Measurements from ENCODE around the gene GLT1D1. TPM values are rescaled to one million over a fixed set of nuclear protein-coding genes. Genes with fewer than 3 reads are reported as not detected.

GLT1D1 gene
- total RNA-seq, 2 experiments from 2014 or later: 0.38 to 0.48 TPM

DNA sequence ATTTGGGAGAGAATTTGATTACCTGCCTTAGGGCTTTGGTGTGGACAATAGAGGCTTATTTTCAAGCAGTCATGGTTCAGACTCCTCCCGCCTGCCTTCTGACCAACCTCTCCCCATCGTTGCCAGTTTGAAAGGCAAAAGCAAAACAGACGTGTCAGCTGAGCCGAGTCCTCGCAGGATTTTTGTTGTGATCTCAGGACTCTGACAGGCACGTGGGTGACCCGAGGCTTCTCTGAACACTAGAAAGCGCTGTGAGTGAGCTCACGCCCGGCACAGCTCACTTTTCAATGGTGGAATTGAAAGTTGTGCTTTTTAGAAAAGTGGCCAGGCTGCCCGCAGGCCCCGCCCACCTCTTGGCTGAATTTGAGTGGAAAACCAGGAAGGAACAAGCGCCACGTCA, 130.1 kb downstream of the GLT1D1 start:
- POLR2A ChIA-PET: no interaction called here
- CTCF ChIA-PET: no interaction called here

DNA sequence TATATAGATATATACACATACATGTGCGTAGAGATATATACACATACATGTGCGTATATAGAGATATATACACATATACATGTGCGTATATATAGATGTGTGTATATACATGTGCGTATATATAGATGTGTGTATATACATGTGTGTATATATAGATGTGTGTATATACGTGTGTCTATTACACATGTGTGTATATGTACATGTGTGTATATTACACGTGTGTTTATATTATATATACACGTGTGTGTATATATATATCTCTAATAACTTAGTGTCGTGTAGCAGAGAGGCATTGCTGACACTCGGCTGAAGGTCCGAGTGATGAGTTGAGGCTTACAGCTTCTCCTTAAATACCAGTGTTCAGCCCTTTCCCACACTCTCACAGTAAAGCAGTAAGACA, 133.7 kb downstream of the GLT1D1 start:
- CTCF ChIA-PET: no interaction called here
- POLR2A ChIA-PET: no interaction called here

DNA sequence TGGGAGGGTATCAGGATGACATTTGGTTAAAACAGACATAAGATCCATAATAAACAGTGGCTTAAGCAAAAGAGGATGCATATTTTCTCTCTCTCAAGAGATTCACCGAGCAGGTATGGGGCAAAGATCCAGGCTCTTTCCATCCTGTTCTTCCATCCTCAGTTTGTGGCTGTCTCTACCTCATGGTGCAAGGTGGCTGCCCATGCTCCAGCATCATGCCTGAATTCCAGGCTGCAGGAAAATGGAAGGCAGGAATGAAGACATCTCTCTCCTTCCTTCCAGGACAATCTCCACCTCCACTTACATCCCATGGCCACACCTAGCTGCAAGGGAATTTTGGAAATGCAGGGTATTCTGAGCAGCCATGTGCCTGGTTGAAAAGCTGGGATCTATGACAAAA, 136.0 kb downstream of the GLT1D1 start:
- ChIA-PET CTCF (no interaction called here), POLR2A (no interaction called here)

DNA sequence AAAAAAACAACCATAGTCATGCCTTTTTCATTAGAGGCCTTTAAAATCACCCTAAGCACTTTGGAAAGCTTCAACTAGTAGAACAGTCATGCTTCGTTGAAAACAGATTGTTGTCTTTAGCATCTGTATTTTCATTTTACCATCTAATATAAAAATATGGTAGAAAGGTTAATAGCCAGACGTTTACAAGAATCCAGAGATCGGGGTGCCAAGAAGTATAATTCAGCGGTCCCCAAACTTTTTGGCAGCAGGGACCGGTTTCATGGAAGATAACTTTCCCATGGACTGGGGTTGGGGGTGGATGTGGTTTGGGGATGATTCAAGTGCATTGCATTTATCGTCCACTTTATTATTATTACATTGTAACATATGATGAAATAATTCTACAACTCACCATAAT, 138.4 kb downstream of the GLT1D1 start:
- ChIA-PET POLR2A (no interaction called here), CTCF (no interaction called here)

DNA sequence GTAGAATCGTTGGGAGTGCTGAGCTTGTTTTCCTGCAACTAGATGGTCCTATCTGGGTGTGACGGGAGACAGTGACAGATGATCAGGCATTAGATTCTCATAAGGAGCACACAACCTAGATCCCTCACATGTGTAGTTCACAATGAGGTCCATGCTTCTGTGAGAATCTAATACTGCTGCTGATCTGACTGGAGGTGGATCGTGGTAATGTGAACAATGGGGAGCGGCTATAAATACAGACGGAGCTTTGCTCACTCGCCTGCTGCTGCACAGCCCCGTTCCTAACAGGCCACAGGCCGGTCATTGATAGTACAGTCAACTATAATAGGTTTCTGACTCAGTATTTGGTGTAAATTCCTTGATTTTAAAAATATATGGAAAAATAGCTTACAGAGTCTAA, 138.8 kb downstream of the GLT1D1 start:
- CTCF ChIA-PET: no interaction called here
- POLR2A ChIA-PET: no interaction called here

DNA sequence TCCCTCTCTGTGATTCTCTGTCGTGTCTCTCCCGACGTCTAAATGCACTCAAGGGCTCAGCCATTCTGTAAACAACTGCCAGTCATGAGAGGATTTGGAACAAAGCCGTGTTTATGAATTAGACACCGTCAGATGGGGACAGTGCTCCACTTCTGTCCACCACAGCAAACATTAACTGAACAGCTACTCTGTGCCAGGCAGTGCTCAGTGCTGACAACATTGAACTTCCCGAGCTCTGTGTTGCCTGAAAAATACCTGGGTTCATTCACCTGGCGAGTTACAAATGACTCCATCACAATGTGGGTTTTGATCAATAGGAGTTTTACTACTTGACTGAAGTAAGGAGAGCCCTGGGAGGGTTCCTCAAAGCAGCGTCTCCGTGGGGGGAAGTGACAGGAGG, 139.3 kb downstream of the GLT1D1 start:
- ChIA-PET CTCF (no interaction called here), POLR2A (no interaction called here)

DNA sequence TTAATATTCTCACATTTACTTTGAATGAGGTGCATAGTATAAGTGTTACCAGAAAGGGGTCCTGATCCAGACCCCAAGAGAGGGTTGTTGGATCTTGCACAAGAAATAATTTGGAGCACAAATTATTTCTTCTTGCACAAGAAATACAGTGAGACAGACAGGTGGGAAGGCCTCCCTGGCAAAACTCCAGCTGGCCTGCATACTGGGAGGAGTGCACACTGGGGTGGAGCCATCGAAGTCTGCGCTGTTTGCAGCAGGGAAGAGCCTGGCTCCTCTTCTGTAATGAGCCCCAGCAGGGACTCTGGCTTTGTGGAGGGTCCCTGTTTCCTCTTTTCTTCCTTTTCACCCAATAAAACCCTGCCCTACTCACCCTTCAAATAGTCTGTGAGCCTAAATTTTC, 141.6 kb downstream of the GLT1D1 start:
- POLR2A ChIA-PET: no interaction called here
- CTCF ChIA-PET: no interaction called here

DNA sequence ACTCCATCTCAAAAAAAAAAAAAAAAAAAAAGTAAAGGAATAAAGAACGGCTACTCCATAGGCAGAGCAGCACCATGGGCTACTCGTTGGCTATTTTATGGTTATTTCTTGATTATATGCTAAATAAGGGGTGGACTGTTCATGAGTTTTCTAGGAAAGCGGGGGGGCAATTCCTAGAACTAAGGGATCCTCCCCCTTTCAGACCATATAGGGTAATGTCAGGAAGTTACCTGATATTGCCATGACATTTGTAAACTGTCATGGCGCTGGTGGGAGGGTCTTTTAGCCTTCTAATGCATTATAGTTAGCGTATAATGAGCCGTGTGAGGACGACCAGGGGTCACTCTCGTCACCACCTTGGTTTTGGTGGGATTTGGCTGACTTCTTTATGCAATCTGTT, 142.3 kb downstream of the GLT1D1 start:
- POLR2A ChIA-PET: no interaction called here

DNA sequence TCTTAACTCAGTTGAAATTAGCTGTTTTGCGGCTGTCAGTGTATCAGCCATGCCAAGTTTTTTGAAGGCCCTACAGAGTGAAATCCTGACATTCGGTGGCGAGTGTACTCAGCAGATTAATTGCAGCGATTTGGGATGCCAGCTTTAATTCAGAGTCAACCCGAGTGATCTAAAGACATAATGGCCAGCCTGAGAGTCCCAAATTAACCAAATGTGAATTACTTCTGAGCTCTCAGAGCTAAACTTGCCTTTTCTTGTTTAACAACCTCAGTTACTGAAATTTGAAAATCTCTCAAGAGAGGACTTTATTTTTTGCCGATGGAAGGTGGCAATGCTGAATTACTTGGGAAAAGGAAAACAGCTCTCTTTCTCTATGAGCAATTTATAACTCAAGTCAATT, 148.5 kb downstream of the GLT1D1 start:
- CTCF ChIA-PET: no interaction called here

More for the DNA sequence above, 142.3 kb downstream of the GLT1D1 start:
- CTCF ChIA-PET: no interaction called here

DNA sequence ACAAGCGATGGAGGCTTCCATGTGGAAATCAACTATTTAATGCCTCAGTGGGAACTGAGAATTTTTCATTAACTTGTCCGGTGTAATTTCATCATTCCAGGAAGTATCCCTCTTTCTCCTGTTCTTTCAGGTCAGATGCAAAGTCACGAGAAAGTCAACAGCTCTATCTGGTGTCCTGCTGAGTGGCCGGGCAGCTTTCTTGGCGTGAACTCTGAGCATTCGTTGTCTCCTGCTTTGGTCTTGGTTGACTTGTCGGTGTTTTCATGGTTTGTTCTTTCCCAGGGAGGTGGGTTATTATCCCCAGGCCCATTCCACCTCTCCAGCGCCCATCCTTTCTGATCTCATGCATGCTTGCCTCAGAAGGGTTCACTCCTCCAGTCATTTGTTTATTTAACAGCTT, 149.1 kb downstream of the GLT1D1 start:
- CTCF ChIA-PET: no interaction called here
- POLR2A ChIA-PET: no interaction called here

More for the DNA sequence above, 148.5 kb downstream of the GLT1D1 start:
- POLR2A ChIA-PET: no interaction called here

DNA sequence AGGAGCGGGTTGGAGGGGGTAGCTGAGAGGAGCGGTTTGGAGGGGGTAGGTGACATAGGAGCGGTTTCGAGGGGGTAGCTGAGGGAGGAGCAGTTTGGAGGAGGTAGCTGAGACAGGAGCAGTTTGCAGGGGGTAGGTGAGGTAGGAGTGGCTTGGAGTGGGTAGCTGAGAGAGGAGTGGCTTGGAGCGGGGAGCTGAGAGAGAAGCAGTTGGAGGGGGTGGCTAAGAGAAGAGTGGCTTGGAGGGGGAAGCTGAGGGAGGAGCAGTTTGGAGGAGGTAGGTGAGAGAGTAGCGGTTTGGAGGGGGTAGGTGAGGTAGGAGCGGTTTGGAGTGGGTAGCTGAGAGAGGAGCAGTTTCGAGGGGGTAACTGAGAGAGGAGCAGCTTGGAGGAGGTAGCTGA, 152.1 kb downstream of the GLT1D1 start:
- CTCF ChIA-PET: no interaction called here
- POLR2A ChIA-PET: no interaction called here

DNA sequence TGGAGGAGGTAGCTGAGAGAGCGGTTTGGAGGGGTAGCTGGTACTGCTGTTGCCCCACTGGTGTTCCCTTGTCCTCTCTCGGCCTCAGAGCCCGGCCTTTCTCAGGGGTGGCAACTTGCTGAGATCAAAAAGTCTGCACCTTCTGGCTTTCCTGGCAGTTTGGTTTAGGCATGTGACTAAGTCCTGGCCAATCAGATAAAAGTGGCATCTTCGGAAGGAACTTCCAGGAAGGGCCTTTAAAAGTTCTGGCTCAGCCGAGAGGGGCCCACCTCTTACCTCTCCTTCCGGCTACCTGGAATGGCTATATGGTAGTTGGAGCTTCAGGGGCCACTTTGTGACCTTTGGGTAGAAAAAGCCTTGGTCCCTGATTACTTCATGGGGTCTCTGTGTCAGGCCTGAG, 152.6 kb downstream of the GLT1D1 start:
- POLR2A ChIA-PET: no interaction called here
- CTCF ChIA-PET: no interaction called here

DNA sequence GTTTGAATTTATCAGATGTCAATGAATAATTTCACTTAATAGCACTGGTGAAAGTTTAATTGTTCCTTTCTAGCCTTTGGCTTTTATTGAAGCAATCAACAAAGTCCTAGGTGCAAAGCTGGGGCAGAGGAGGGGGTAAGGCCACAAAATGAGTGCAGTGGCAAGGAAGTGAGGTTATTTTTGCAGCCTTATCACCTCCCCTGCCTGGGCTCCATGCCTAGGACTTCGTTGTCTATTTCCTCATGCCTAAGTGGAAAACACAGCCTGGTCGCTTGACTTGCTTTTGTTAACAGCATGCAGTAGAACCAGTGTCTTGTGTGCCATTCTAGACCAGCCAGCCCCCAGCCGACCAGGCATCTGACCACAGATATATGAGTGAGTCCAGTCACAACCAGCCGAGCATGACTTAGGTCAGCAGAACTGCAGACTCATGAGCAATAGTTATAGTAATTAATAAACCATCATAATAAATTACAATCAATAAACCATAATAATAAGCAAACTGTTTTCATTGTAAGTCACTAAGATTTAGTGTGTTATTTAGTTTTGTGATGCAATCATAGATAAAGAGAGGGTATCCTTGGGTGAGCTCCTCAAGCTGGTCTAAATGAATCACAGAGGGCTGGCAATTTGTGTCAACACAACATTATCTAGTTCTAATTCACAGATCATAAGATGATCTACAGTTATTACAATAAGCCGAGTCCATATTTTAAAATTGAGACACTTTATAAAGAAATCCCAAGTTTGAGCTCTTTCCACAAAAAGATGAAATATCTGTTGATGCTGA, 156.8 kb downstream of the GLT1D1 start:
- CTCF ChIA-PET: no interaction called here
- POLR2A ChIA-PET: no interaction called here

DNA sequence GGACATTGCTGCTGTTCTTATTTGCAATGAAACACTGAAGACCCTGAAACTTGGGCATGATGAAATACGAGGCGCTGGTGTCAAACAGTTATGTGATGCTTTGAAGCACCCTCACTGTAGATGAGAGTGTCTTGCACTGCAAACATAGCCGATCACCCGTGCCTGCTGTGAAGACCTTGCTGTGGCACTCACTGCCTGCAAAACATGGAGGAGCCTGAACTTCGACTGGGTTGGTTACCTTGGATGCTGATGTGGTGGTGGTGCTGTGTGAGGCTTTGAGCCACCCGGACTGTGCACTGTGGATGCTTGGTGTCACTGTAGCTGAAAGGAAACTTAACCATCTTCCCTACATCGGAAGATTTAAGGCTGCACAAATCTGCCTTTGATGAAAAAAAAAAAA, 162.9 kb downstream of the GLT1D1 start:
- ChIA-PET CTCF (no interaction called here), POLR2A (no interaction called here)

DNA sequence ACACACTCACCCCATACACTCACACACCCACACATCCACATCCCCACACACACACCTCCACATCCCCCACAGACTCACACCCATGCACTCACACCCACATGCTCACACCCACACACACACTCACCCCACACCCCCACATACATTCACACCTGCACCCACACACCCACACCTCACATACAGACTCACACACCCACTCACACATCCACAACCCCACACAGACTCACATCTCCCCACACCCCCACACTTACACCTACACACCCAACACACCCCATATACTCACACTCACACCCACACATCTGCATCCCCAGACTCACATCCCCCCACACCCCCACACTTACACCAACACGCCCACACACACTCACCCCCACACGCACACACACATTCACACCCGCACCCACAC, 171.8 kb downstream of the GLT1D1 start:
- CTCF ChIA-PET: no interaction called here
- POLR2A ChIA-PET: no interaction called here

DNA sequence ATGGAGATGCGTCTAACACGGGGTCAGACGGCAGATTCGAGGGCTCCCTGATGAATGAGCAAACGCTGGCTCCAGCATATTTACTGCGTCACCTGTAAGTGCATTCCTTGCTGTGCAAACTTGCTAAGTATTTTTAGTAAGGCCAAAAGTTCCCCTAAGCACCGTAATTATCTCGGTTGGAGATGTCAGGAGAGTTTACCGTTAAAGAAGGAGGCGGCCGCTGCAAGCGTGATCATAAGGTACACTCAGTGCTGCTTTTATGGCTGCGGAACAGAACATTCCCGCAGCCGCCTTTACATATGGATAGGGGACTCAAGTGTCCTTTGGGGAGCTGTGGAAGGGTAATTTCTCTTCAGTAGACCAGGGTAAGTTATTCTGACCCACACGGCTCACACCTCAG, 175.6 kb downstream of the GLT1D1 start:
- CTCF ChIA-PET: no interaction called here
- POLR2A ChIA-PET: no interaction called here

Other genes starting within 250 kb of the GLT1D1 start
- 10 to 100 TPM; 26.5 to 26.6 TPM for gene SLC15A4, start 29.5 kb upstream of the GLT1D1 start, total RNA-seq